Neuronal stem cell (in vitro differentiated cells): ENCODE results near the gene LGR5.

Experiments
- DNase-seq: peaks from one replicate; pipeline ENCODE4 v3.0.0-alpha.2; 2013; ENCODE audit warnings: low spot score
- H2AFZ ChIP-seq: one replicate; pipeline ENCODE4 v1.6.1; 2013; ENCODE audit warnings: mild to moderate bottlenecking, low read length, inconsistent platforms
- H2AK5ac ChIP-seq: 2 replicates; pipeline ENCODE4 v1.6.1; 2013; ENCODE audit warnings: low read depth, mild to moderate bottlenecking, inconsistent platforms, low read length, moderate library complexity, mixed read lengths
- H2BK120ac ChIP-seq: 2 replicates; pipeline ENCODE4 v1.6.1; 2013; ENCODE audit warnings: low read depth, mild to moderate bottlenecking, inconsistent platforms, low read length, moderate library complexity, mixed read lengths
- H2BK12ac ChIP-seq: one replicate; pipeline ENCODE4 v1.6.1; 2013; ENCODE audit warnings: low read length, inconsistent platforms
- H2BK15ac ChIP-seq: 2 replicates; pipeline ENCODE4 v1.6.1; 2013; ENCODE audit warnings: mild to moderate bottlenecking, low read length, inconsistent platforms, mixed read lengths
- H2BK5ac ChIP-seq: one replicate; pipeline ENCODE4 v1.6.1; 2013; ENCODE audit warnings: inconsistent platforms, mild to moderate bottlenecking, low read length, moderate library complexity
- H3K14ac ChIP-seq: one replicate; pipeline ENCODE4 v1.6.1; 2013; ENCODE audit warnings: low read length, inconsistent platforms
- H3K18ac ChIP-seq: 2 replicates; pipeline ENCODE4 v1.6.1; 2013; ENCODE audit warnings: low read length, inconsistent platforms
- H3K23ac ChIP-seq: 2 replicates; pipeline ENCODE4 v1.6.1; 2013; ENCODE audit warnings: low read depth, mild to moderate bottlenecking, mixed read lengths, low read length, inconsistent platforms; ENCODE audit not compliant: poor library complexity
- H3K27ac ChIP-seq: replicated peaks from 3 replicates; pipeline ENCODE4 v1.5.1; 2013; ENCODE audit warnings: low read length, inconsistent platforms
- H3K27me3 ChIP-seq, 3 experiments: 2 replicates each; pipeline ENCODE4 v1.6.1; 2013; ENCODE audit warnings: low read length in 3 of 3, mild to moderate bottlenecking in 2 of 3, inconsistent platforms in 1 of 3, low read depth in 1 of 3, mixed read lengths in 1 of 3, moderate library complexity in 1 of 3; ENCODE audit not compliant: control insufficient read depth in 3 of 3, insufficient read depth in 3 of 3
- H3K36me3 ChIP-seq, 2 donors: replicated peaks in 1 of 2; 2 replicates each; pipeline ENCODE4 v1.6.1; 2013; ENCODE audit warnings: low read length in 2 of 2; ENCODE audit not compliant: control insufficient read depth in 2 of 2, insufficient read depth in 2 of 2
- H3K4ac ChIP-seq: 2 replicates; pipeline ENCODE4 v1.6.1; 2013; ENCODE audit warnings: inconsistent platforms, mild to moderate bottlenecking, low read length, moderate library complexity
- H3K4me1 ChIP-seq, 2 donors: 1 replicate in 1 of 2; 2 replicates in 1 of 2; pipeline ENCODE4 v1.6.1; 2013; ENCODE audit warnings: low read length in 2 of 2, low read depth in 1 of 2; ENCODE audit not compliant: control insufficient read depth in 2 of 2, insufficient read depth in 1 of 2
- H3K4me2 ChIP-seq: one replicate; pipeline ENCODE4 v1.6.1; 2013; ENCODE audit warnings: mild to moderate bottlenecking, low read length, inconsistent platforms; ENCODE audit not compliant: insufficient read depth, poor library complexity, severe bottlenecking
- H3K4me3 ChIP-seq, 2 donors: 2 replicates each; pipeline ENCODE4 v1.5.1; 2013; ENCODE audit warnings: low read length in 2 of 2, mild to moderate bottlenecking in 2 of 2, inconsistent platforms in 1 of 2, moderate library complexity in 1 of 2
- H3K79me1 ChIP-seq: one replicate; pipeline ENCODE4 v1.6.1; 2013; ENCODE audit warnings: low read depth, mild to moderate bottlenecking, inconsistent platforms, low read length, moderate library complexity
- H3K9ac ChIP-seq: one replicate; pipeline ENCODE4 v1.6.1; 2013; ENCODE audit warnings: mild to moderate bottlenecking, low read depth, low read length, inconsistent platforms; ENCODE audit not compliant: poor library complexity
- H3K9me3 ChIP-seq, 2 donors: replicated peaks in 1 of 2; 2 replicates each; pipeline versions ENCODE3 to v1.6.1; 2013; ENCODE audit warnings: low read length in 2 of 2, mild to moderate bottlenecking in 2 of 2, inconsistent platforms in 1 of 2, low read depth in 1 of 2, mixed read lengths in 1 of 2, moderate library complexity in 1 of 2; ENCODE audit not compliant: control insufficient read depth in 2 of 2, insufficient read depth in 1 of 2
- H4K8ac ChIP-seq: one replicate; pipeline ENCODE4 v1.6.1; 2013; ENCODE audit warnings: low read depth, mild to moderate bottlenecking, inconsistent platforms, low read length, moderate library complexity
- H4K91ac ChIP-seq: one replicate; pipeline ENCODE4 v1.6.1; 2013; ENCODE audit warnings: low read length, low read depth, mild to moderate bottlenecking, inconsistent platforms; ENCODE audit not compliant: poor library complexity
- whole genome bisulfite sequencing, 2 donors: extraction: QIAGEN DNeasy Blood & Tissue Kit; methylation state at CpG; one replicate each; pipeline ENCODE4 v1.1.7; 2013; ENCODE audit warnings: missing lambda C conversion rate in 2 of 2, mixed read lengths in 1 of 2; ENCODE audit not compliant: insufficient read length in 2 of 2, insufficient replicate concordance in 1 of 2; ENCODE audit errors: extremely low coverage in 2 of 2; 5-methylcytosine and 5-hydroxymethylcytosine counted together

The LGR5 gene

GRCh38 chr12:71407732-71408131, 31.9 kb upstream of the LGR5 start:
- no peak overlapping the region for H3K4me2 ChIP-seq
- peaks cover 0 to 2% of the 10 kb centered on the region in 2 donors for H3K9me3 ChIP-seq
- no peak overlapping the region for H3K27ac ChIP-seq
- no peak for DNase-seq
- no peaks in the 10 kb centered on the region for H3K36me3 ChIP-seq
- H3K4me3 ChIP-seq, result no peak overlapping the region
- no peak overlapping the region for H3K14ac ChIP-seq
- no CpG with 5 or more reads among the region's 1 CpG for WGBS, 2 donors
- H3K4me1 ChIP-seq, result no peaks in the 10 kb centered on the region
- H3K9ac ChIP-seq, result no peak overlapping the region
- no peak overlapping the region for H2BK15ac ChIP-seq
- H4K8ac ChIP-seq, result no peak overlapping the region
- no peak overlapping the region for H3K23ac ChIP-seq
- H3K27me3 ChIP-seq, result no peaks in the 10 kb centered on the region
- H4K91ac ChIP-seq, result no peak overlapping the region
- H2AK5ac ChIP-seq, result no peak overlapping the region
- no peak overlapping the region for H2BK12ac ChIP-seq
- no peak overlapping the region for H3K18ac ChIP-seq
- H3K4ac ChIP-seq, result no peak overlapping the region
- no peak overlapping the region for H2BK120ac ChIP-seq
- no peaks in the 10 kb centered on the region for H3K79me1 ChIP-seq
- no peak overlapping the region for H2BK5ac ChIP-seq
- H2AFZ ChIP-seq, result no peak overlapping the region

GRCh38 chr12:71410844-71411243, 28.8 kb upstream of the LGR5 start:
- H3K4me2 ChIP-seq, result no peak overlapping the region
- no peak overlapping the region for H3K9ac ChIP-seq
- no peak overlapping the region for H3K27ac ChIP-seq
- no peak overlapping the region for H4K8ac ChIP-seq
- H2AK5ac ChIP-seq, result no peak overlapping the region
- H3K18ac ChIP-seq, result no peak overlapping the region
- no peak for DNase-seq
- no peaks in the 10 kb centered on the region for H3K27me3 ChIP-seq
- no peak overlapping the region for H3K14ac ChIP-seq
- no peak overlapping the region for H4K91ac ChIP-seq
- no peak overlapping the region for H2BK12ac ChIP-seq
- H3K9me3 ChIP-seq, result peaks cover 0 to 2% of the 10 kb centered on the region in 2 donors
- H2BK5ac ChIP-seq, result no peak overlapping the region
- no peak overlapping the region for H3K4me3 ChIP-seq
- H2AFZ ChIP-seq, result no peak overlapping the region
- H2BK120ac ChIP-seq, result no peak overlapping the region
- H3K36me3 ChIP-seq, result no peaks in the 10 kb centered on the region
- H3K4me1 ChIP-seq, result no peaks in the 10 kb centered on the region
- H2BK15ac ChIP-seq, result no peak overlapping the region
- H3K79me1 ChIP-seq, result no peaks in the 10 kb centered on the region
- no peak overlapping the region for H3K4ac ChIP-seq
- no peak overlapping the region for H3K23ac ChIP-seq

DNA sequence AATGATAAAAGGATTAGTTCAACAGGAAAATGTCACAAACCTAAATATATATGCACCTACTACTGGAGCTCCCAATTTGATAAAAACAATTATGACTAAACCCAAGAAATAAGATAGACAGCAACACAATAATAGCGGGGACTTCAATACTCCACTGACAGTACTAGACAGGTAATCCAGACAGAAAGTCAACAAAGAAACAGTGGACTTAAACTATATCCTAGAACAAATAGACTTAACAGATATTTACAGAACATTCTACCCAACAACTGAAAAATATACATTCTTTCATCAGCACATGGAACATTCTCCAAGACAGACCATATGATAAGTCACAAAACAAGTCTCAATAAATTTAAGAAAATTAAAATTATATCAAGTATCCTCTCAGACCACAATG, 28.0 kb upstream of the LGR5 start:
- no peak overlapping the region for H3K23ac ChIP-seq
- no peak overlapping the region for H2BK5ac ChIP-seq
- no peak overlapping the region for H3K27ac ChIP-seq
- H4K91ac ChIP-seq, result no peak overlapping the region
- no peak overlapping the region for H3K14ac ChIP-seq
- no peak for DNase-seq
- no peaks in the 10 kb centered on the region for H3K79me1 ChIP-seq
- H3K36me3 ChIP-seq, result no peaks in the 10 kb centered on the region
- no CpG with 5 or more reads among the region's 1 CpG for WGBS, 2 donors
- no peak overlapping the region for H3K4me3 ChIP-seq
- H3K27me3 ChIP-seq, result no peaks in the 10 kb centered on the region
- no peak overlapping the region for H2AFZ ChIP-seq
- H2AK5ac ChIP-seq, result no peak overlapping the region
- no peak overlapping the region for H4K8ac ChIP-seq
- no peaks in the 10 kb centered on the region for H3K4me1 ChIP-seq
- H2BK12ac ChIP-seq, result no peak overlapping the region
- H3K9ac ChIP-seq, result no peak overlapping the region
- no peak overlapping the region for H3K4ac ChIP-seq
- no peak overlapping the region for H2BK15ac ChIP-seq
- H3K18ac ChIP-seq, result no peak overlapping the region
- no peak overlapping the region for H2BK120ac ChIP-seq
- no peak overlapping the region for H3K4me2 ChIP-seq
- H3K9me3 ChIP-seq, result peaks cover 0 to 2% of the 10 kb centered on the region in 2 donors

DNA sequence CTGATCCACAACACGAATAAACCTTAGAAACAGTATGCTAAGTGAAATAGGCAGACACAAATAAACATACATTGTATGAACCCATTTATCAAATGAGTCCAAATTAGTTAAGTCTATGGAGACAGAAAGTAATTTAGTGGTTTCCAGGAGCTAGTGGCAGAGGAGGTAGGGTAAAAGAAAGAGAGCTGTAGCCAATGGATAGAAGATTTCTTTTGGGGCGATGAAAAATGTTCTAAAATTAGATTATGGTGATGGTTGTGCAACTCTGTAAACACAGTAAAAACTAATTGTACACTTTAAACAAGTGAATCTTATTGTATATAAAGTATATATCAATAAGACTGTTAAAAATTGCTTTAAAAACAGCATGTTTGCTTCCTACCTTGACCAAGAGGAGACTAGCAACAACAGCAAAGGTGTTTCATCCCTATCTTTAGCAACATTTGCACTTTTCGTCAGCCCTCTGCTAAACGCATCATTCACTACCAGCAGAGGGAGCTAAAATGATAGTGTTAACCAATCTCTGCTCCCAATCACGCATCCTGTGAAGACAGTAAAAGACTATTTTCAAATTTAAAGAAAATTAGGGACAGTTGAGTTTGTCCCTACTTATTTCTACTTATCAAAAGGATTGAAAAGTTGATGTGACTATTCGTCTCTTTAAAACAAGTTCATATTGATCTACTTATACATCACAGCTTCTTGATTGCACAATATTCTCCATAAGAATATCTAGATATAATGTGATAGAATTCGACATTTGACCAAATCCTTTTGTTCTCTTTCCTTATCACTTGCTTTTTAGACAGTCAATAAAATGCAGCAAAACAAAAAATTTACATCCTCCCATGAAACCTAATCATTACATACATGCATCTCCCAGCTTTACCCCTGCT, 24.0 kb upstream of the LGR5 start:
- Histone ChIP-seq H3K4me3 (no peak overlapping the region), H3K4me2 (no peak overlapping the region), H2AFZ (no peak overlapping the region), H3K9me3 (no peaks in the 10 kb centered on the region), H4K91ac (no peak overlapping the region), H4K8ac (no peak overlapping the region), H3K9ac (no peak overlapping the region), H2BK120ac (no peak overlapping the region), H3K79me1 (no peaks in the 10 kb centered on the region), H2BK15ac (no peak overlapping the region), H3K4me1 (peaks cover 0 to 2% of the 10 kb centered on the region in 2 donors), H2AK5ac (no peak overlapping the region), H3K27me3 (no peaks in the 10 kb centered on the region), H3K36me3 (no peaks in the 10 kb centered on the region), H2BK5ac (no peak overlapping the region), H3K18ac (no peak overlapping the region), H2BK12ac (no peak overlapping the region), H3K4ac (no peak overlapping the region), H3K14ac (no peak overlapping the region), H3K27ac (no peak overlapping the region), H3K23ac (no peak overlapping the region)
- DNase-seq, result peak; percentile 47
- WGBS, 2 donors, result no CpG with 5 or more reads among the region's 7 CpGs
